Measurements from ENCODE around the gene PCOLCE2. TPM values are rescaled to one million over a fixed set of nuclear protein-coding genes. Genes with fewer than 3 reads are reported as not detected.

Gene PCOLCE2
- total RNA-seq, 4 donors from 2014 or later, result 48.2 to 76.0 (median 54.6) TPM

DNA sequence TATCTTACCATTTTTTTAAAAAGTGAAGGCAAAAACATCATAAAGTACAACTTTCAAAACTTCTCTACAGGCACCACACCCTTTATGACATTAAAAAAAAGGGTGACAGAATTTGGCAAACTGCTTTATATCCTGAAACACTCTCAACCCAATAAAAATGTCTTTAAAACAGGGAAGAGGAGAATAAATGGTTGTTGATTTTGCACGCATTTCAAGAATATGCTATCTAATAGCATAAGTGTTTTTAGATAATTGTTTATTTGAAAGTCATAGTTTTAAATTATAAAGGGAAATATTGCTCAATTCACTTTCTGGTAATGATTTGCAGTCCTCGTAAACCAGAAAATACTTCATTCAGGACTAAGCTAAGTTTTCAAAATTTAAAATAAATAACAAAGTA, 1.7 kb upstream of the PCOLCE2 start:
- peaks cover 8 to 23% (median 17%) of the 10 kb centered on the region in 4 donors for H3K4me1 ChIP-seq
- peaks cover 0 to 15% (median 0%) of the 10 kb centered on the region in 4 donors for H3K27me3 ChIP-seq
- no peaks in the 10 kb centered on the region for H3K9me3 ChIP-seq
- TF ChIP-seq, protein P1, sequence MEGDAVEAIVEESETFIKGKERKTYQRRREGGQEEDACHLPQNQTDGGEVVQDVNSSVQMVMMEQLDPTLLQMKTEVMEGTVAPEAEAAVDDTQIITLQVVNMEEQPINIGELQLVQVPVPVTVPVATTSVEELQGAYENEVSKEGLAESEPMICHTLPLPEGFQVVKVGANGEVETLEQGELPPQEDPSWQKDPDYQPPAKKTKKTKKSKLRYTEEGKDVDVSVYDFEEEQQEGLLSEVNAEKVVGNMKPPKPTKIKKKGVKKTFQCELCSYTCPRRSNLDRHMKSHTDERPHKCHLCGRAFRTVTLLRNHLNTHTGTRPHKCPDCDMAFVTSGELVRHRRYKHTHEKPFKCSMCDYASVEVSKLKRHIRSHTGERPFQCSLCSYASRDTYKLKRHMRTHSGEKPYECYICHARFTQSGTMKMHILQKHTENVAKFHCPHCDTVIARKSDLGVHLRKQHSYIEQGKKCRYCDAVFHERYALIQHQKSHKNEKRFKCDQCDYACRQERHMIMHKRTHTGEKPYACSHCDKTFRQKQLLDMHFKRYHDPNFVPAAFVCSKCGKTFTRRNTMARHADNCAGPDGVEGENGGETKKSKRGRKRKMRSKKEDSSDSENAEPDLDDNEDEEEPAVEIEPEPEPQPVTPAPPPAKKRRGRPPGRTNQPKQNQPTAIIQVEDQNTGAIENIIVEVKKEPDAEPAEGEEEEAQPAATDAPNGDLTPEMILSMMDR (IDR thresholded peaks at IDR 0.05), result no peak
- 72% methylated on average over 2 of the region's 2 CpGs for WGBS
- intact Hi-C loops (cut with DNase I), result no loop called here
- peak overlapping the region in 1 of 4 donors; percentile 5 for H3K27ac ChIP-seq (replicated peaks in 1 of 4)
- no peak for DNase-seq (ENCODE audit: extremely low spot score)
- no peaks in the 10 kb centered on the region for H3K36me3 ChIP-seq
- no peak overlapping the region for H3K4me3 ChIP-seq

DNA sequence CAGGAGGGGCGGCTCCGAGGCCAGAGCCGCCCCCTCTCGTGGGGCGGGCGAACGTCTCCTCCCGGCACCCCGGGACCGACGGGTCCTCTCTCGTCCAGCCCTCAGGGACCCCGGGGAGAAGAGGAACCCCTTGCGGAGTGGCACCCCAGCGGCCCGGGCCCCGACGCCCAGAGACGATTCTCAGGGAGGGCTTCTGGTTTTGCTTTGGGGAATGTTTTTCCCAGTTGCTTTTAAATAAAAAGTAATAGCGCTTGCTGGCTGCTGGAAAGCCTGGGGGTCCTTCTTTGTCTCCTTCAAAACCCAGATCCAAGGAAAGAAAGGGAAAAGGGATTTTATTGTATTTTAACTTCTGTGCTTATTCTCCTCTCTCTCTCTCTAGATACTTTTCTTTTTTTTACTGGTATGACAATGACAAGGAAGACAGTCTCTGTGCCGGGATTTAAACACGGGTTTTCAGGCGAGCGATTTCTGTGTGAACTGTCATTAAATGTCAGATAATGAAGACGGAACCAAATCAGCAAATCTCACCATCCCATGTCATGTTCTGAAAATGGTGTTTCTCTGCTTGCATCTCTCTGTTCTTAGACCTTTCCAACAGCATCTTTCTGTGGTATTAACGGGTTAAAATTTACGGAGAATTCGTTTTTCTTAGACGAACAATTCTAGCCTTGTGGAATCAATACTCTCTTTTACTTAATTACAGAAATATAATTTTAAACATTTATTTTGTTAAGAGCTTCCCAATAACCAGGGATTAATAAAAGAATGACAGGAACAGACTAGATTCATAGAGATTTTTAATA, 530 bp upstream of the PCOLCE2 start:
- TF ChIP-seq POLR2AphosphoS5 (IDR thresholded peaks at IDR 0.05) (no peak), EP300 (IDR thresholded peaks at IDR 0.05) (no peak), POLR2A (IDR thresholded peaks at IDR 0.05; ENCODE audit: low read depth) (no peak)
- TF ChIP-seq, protein P1 (IDR thresholded peaks at IDR 0.05), result no peak
- H3K36me3 ChIP-seq, result no peaks in the 10 kb centered on the region
- peaks cover 0 to 15% (median 0%) of the 10 kb centered on the region in 4 donors for H3K27me3 ChIP-seq
- DNase-seq (ENCODE audit: extremely low spot score), result peak; percentile 91
- 17% methylated on average over 23 of the region's 29 CpGs for WGBS
- H3K9me3 ChIP-seq, result no peaks in the 10 kb centered on the region
- intact Hi-C loops (cut with DNase I), result no loop called here
- H3K4me3 ChIP-seq, result peak overlapping the region; percentile 58 to 75 (median 62)
- peaks cover 8 to 23% (median 17%) of the 10 kb centered on the region in 4 donors for H3K4me1 ChIP-seq
- H3K27ac ChIP-seq (replicated peaks in 1 of 4), result peak overlapping the region; percentile 65 to 75 (median 68)

DNA sequence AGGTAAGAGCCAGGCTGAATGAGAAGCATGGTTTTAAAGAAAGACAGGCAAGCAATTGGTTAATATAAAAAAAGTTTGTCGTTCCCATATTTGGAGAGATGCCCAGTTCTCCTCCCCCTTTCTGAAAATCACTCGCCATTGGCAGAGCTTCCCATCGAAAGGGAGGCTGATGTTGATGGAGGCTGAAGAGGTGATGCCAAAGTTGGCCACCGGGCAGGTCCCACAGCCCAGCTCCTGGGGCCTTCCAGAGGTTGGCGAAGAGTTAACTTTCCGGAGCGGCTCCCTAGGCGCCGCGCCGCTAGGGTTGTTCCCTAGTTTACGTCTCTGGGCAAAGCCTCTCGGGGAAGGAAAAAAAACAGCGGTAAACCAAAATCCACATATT, 793 bp downstream of the PCOLCE2 start:
- Histone ChIP-seq H3K4me3 (peak overlapping the region; percentile 58 to 75 (median 62)), H3K9me3 (no peaks in the 10 kb centered on the region), H3K27ac (replicated peaks in 1 of 4) (peak overlapping the region; percentile 65 to 75 (median 68)), H3K27me3 (peaks cover 0 to 15% (median 0%) of the 10 kb centered on the region in 4 donors), H3K4me1 (peaks cover 8 to 23% (median 17%) of the 10 kb centered on the region in 4 donors), H3K36me3 (no peaks in the 10 kb centered on the region)
- intact Hi-C loops (cut with DNase I), result no loop called here
- DNase-seq (ENCODE audit: extremely low spot score), result no peak
- TF ChIP-seq POLR2A (IDR thresholded peaks at IDR 0.05; ENCODE audit: low read depth) (no peak), POLR2AphosphoS5 (IDR thresholded peaks at IDR 0.05) (peak; percentile 25 to 30)
- WGBS, result 2% methylated on average over 10 of the region's 14 CpGs

DNA sequence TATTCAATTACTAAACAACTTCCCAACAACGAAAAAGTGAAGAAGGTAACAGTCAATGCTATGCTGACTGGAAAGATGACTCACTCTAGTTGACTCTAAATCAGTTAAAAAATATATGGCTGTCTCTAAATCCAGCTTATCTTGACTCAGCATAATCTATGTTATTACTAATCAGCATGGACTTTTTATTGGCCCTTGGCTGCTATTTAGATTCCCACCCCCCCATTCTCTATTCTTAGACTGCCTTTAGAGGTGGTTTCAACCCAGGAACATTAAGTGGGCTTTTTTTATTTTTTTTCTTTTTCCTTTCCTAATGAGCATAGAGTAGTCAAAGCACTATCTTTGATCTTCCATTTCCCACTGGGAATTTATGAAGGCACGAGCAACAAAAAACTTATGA, 1.9 kb downstream of the PCOLCE2 start:
- Histone ChIP-seq H3K4me1 (peaks cover 8 to 23% (median 17%) of the 10 kb centered on the region in 4 donors), H3K27ac (replicated peaks in 1 of 4) (no peak overlapping the region), H3K27me3 (peaks cover 0 to 15% (median 0%) of the 10 kb centered on the region in 4 donors), H3K36me3 (no peaks in the 10 kb centered on the region), H3K4me3 (no peak overlapping the region), H3K9me3 (no peaks in the 10 kb centered on the region)
- intact Hi-C loops (cut with DNase I), result no loop called here
- DNase-seq (ENCODE audit: extremely low spot score), result no peak
- TF ChIP-seq POLR2AphosphoS5 (IDR thresholded peaks at IDR 0.05), result no peak
- no peak for TF ChIP-seq EP300 (IDR thresholded peaks at IDR 0.05)
- TF ChIP-seq POLR2A (IDR thresholded peaks at IDR 0.05; ENCODE audit: low read depth), result no peak
- TF ChIP-seq, protein P1 (IDR thresholded peaks at IDR 0.05), result no peak
- 54% methylated on average over 2 of the region's 2 CpGs for WGBS

DNA sequence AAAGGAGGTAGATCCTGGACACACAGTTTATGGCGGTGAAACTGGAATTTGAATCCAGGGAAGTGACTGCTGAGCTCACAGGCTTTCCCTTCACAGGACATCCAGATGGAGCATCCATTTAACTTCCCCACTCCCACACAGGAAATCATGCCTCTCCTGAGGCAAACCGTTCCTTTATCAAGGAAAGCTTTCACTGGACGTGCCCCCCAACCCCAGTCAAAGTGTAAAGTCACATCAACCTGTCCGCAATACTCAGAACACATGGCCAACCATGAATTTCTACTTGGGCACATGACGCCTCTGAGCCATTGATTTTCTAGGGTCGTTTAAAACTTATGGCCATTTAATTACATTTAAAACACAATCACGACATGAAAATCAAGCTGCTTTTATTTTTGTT, 2.9 kb downstream of the PCOLCE2 start:
- peaks cover 0 to 15% (median 0%) of the 10 kb centered on the region in 4 donors for H3K27me3 ChIP-seq
- H3K9me3 ChIP-seq, result no peaks in the 10 kb centered on the region
- H3K27ac ChIP-seq (replicated peaks in 1 of 4), result no peak overlapping the region
- peak; percentile 77 for DNase-seq (ENCODE audit: extremely low spot score)
- WGBS, result 75% methylated on average over 7 of the region's 7 CpGs
- intact Hi-C loops (cut with DNase I), result no loop called here
- TF ChIP-seq POLR2A (IDR thresholded peaks at IDR 0.05; ENCODE audit: low read depth) (no peak), EP300 (IDR thresholded peaks at IDR 0.05) (no peak), POLR2AphosphoS5 (IDR thresholded peaks at IDR 0.05) (no peak)
- TF ChIP-seq, protein P1 (IDR thresholded peaks at IDR 0.05), result no peak
- no peak overlapping the region for H3K4me3 ChIP-seq
- peaks cover 8 to 23% (median 17%) of the 10 kb centered on the region in 4 donors for H3K4me1 ChIP-seq
- H3K36me3 ChIP-seq, result no peaks in the 10 kb centered on the region
